ENCODE measurements around the gene SLC8B1.
A peak's percentile ranks its signal among the peaks of the same experiment; 100 is the strongest.

Gene SLC8B1

GRCh38 chr12:113348849-113349536, 14.1 kb upstream of the SLC8B1 start:
- Histone ChIP-seq H3K27me3 (ENCODE audit: control insufficient read depth in 1 of 2, insufficient read depth in 2 of 2, low read length in 2 of 2) (no peaks in the 10 kb centered on the region), H3K27ac (ENCODE audit: low read depth, low read length) (no peak overlapping the region), H3K4me1 (ENCODE audit: insufficient read depth, low read length) (no peaks in the 10 kb centered on the region), H3K9me3 (ENCODE audit: low read length) (no peaks in the 10 kb centered on the region), H3K4me3 (ENCODE audit: low read depth in 1 of 2, low read length in 2 of 2) (no peak overlapping the region), H3K9ac (ENCODE audit: low read length) (no peak overlapping the region), H3K36me3 (ENCODE audit: insufficient read depth, low read length) (no peaks in the 10 kb centered on the region)

- no peak overlapping the region for H3K27ac ChIP-seq (ENCODE audit: low read depth, low read length)
- H3K9ac ChIP-seq (ENCODE audit: low read length), result no peak overlapping the region
- H3K4me1 ChIP-seq (ENCODE audit: insufficient read depth, low read length), result no peaks in the 10 kb centered on the region
- no peak overlapping the region for H3K4me3 ChIP-seq (ENCODE audit: low read depth in 1 of 2, low read length in 2 of 2)
- no peaks in the 10 kb centered on the region for H3K36me3 ChIP-seq (ENCODE audit: insufficient read depth, low read length)
- H3K9me3 ChIP-seq (ENCODE audit: low read length), result no peaks in the 10 kb centered on the region
- H3K27me3 ChIP-seq (ENCODE audit: control insufficient read depth in 1 of 2, insufficient read depth in 2 of 2, low read length in 2 of 2), result no peaks in the 10 kb centered on the region
Observed at GRCh38 chr12:113347892-113348291, 13.0 kb upstream of the SLC8B1 start.

- no peaks in the 10 kb centered on the region for H3K36me3 ChIP-seq (ENCODE audit: insufficient read depth, low read length)
- H3K9ac ChIP-seq (ENCODE audit: low read length), result no peak overlapping the region
- no peaks in the 10 kb centered on the region for H3K4me1 ChIP-seq (ENCODE audit: insufficient read depth, low read length)
- H3K4me3 ChIP-seq (ENCODE audit: low read depth in 1 of 2, low read length in 2 of 2), result no peak overlapping the region
- H3K27me3 ChIP-seq (ENCODE audit: control insufficient read depth in 1 of 2, insufficient read depth in 2 of 2, low read length in 2 of 2), result no peaks in the 10 kb centered on the region
- H3K27ac ChIP-seq (ENCODE audit: low read depth, low read length), result no peak overlapping the region
- H3K9me3 ChIP-seq (ENCODE audit: low read length), result no peaks in the 10 kb centered on the region
Observed at GRCh38 chr12:113347107-113347506, 12.2 kb upstream of the SLC8B1 start.

- Histone ChIP-seq H3K4me3 (ENCODE audit: low read depth in 1 of 2, low read length in 2 of 2) (no peak overlapping the region), H3K27ac (ENCODE audit: low read depth, low read length) (no peak overlapping the region), H3K36me3 (ENCODE audit: insufficient read depth, low read length) (no peaks in the 10 kb centered on the region), H3K27me3 (ENCODE audit: control insufficient read depth in 1 of 2, insufficient read depth in 2 of 2, low read length in 2 of 2) (no peaks in the 10 kb centered on the region), H3K4me1 (ENCODE audit: insufficient read depth, low read length) (no peaks in the 10 kb centered on the region), H3K9me3 (ENCODE audit: low read length) (no peaks in the 10 kb centered on the region), H3K9ac (ENCODE audit: low read length) (no peak overlapping the region)
Observed at GRCh38 chr12:113346353-113346752, 11.4 kb upstream of the SLC8B1 start.

GRCh38 chr12:113345318-113345717, 10.4 kb upstream of the SLC8B1 start:
- Histone ChIP-seq H3K9ac (ENCODE audit: low read length) (no peak overlapping the region), H3K4me3 (ENCODE audit: low read depth in 1 of 2, low read length in 2 of 2) (no peak overlapping the region), H3K9me3 (ENCODE audit: low read length) (no peaks in the 10 kb centered on the region), H3K27me3 (ENCODE audit: control insufficient read depth in 1 of 2, insufficient read depth in 2 of 2, low read length in 2 of 2) (no peaks in the 10 kb centered on the region), H3K36me3 (ENCODE audit: insufficient read depth, low read length) (no peaks in the 10 kb centered on the region), H3K4me1 (ENCODE audit: insufficient read depth, low read length) (no peaks in the 10 kb centered on the region), H3K27ac (ENCODE audit: low read depth, low read length) (no peak overlapping the region)

GRCh38 chr12:113341535-113341934, 6.6 kb upstream of the SLC8B1 start:
- Histone ChIP-seq H3K36me3 (ENCODE audit: insufficient read depth, low read length) (no peaks in the 10 kb centered on the region), H3K27me3 (ENCODE audit: control insufficient read depth in 1 of 2, insufficient read depth in 2 of 2, low read length in 2 of 2) (no peaks in the 10 kb centered on the region), H3K9ac (ENCODE audit: low read length) (no peak overlapping the region), H3K9me3 (ENCODE audit: low read length) (no peaks in the 10 kb centered on the region), H3K4me1 (ENCODE audit: insufficient read depth, low read length) (no peaks in the 10 kb centered on the region), H3K4me3 (ENCODE audit: low read depth in 1 of 2, low read length in 2 of 2) (no peak overlapping the region), H3K27ac (ENCODE audit: low read depth, low read length) (no peak overlapping the region)

DNA sequence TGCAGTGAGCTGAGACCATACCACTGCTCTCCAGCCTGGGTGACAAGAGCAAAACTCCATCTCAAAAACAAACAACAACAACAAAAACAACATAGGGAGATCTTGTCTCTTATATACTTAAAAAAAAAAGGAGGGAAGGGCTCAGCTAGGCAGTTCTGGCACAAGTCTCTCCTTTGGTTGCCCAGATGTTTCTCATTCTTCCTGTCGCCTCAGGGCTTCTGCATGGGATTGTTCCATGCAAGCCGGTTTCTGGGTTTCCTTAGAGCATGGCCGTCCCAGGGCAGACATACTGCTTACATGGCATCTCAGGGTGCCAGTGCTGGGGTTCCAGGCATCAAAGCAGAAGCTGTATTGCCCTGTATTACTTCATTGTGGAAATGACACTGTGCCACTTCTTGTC, 5.2 kb upstream of the SLC8B1 start:
- Histone ChIP-seq H3K27me3 (ENCODE audit: control insufficient read depth in 1 of 2, insufficient read depth in 2 of 2, low read length in 2 of 2) (no peaks in the 10 kb centered on the region), H3K9ac (ENCODE audit: low read length) (no peak overlapping the region), H3K4me1 (ENCODE audit: insufficient read depth, low read length) (no peaks in the 10 kb centered on the region), H3K36me3 (ENCODE audit: insufficient read depth, low read length) (no peaks in the 10 kb centered on the region), H3K27ac (ENCODE audit: low read depth, low read length) (no peak overlapping the region), H3K4me3 (ENCODE audit: low read depth in 1 of 2, low read length in 2 of 2) (no peak overlapping the region), H3K9me3 (ENCODE audit: low read length) (no peaks in the 10 kb centered on the region)

GRCh38 chr12:113339540-113339939, 4.6 kb upstream of the SLC8B1 start:
- peaks cover under 1% of the 10 kb centered on the region for H3K4me1 ChIP-seq (ENCODE audit: insufficient read depth, low read length)
- H3K36me3 ChIP-seq (ENCODE audit: insufficient read depth, low read length), result no peaks in the 10 kb centered on the region
- H3K9me3 ChIP-seq (ENCODE audit: low read length), result no peaks in the 10 kb centered on the region

DNA sequence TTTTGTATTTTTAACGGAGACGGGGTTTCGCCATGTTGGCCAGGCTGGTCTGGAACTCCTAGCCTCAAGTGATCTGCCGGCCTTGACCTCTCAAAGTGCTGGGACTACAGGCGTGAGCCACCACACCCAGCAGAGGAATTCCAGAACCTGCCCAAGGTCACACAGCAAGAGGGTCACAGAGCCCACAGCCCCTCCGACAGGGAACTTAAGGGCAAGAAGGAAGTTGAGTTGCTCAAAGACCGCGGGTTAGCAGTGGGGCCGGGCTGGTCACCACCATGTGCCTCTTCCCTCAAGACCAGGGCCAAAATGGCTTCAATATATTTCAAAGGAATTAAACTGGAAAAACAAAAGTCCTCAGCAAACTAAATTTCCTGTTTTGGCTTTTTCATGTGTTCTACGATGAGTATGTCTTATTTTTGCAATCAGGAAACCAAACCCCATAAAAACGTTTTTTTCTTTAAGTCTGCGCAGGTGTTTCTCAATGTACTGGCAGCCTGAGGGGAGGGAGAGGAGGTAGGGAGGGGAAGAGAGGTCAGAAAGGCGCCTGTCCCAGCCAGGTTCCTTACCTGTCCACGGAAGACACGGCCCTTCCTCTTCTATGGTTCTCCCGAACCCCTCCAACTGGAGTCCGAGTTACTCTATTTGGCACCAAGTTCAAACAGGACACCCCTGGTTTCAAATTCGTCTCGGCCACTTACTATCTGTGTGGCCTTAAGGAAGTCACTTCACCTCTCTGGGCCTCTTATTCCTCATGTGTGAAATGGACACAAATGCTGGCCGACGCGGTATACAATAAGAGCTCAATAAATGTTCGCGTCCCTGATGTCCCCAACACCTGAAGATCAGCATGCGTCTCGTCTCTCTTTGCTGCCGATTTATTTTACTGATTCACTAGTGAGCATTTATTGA, 778 bp downstream of the SLC8B1 start:
- Histone ChIP-seq H3K27ac (ENCODE audit: low read depth, low read length) (peak overlapping the region; percentile 39), H3K9me3 (ENCODE audit: low read length) (no peaks in the 10 kb centered on the region), H3K27me3 (ENCODE audit: control insufficient read depth in 1 of 2, insufficient read depth in 2 of 2, low read length in 2 of 2) (no peaks in the 10 kb centered on the region), H3K36me3 (ENCODE audit: insufficient read depth, low read length) (peaks cover 4% of the 10 kb centered on the region), H3K9ac (ENCODE audit: low read length) (peak overlapping the region; percentile 15), H3K4me1 (ENCODE audit: insufficient read depth, low read length) (peaks cover 8% of the 10 kb centered on the region), H3K4me3 (ENCODE audit: low read depth in 1 of 2, low read length in 2 of 2) (peak overlapping the region; percentile 62 to 70)

More at GRCh38 chr12:113339540-113339939, 4.6 kb upstream of the SLC8B1 start:
- Histone ChIP-seq H3K9ac (ENCODE audit: low read length) (no peak overlapping the region), H3K4me3 (ENCODE audit: low read depth in 1 of 2, low read length in 2 of 2) (no peak overlapping the region), H3K27ac (ENCODE audit: low read depth, low read length) (no peak overlapping the region), H3K27me3 (ENCODE audit: control insufficient read depth in 1 of 2, insufficient read depth in 2 of 2, low read length in 2 of 2) (no peaks in the 10 kb centered on the region)

DNA sequence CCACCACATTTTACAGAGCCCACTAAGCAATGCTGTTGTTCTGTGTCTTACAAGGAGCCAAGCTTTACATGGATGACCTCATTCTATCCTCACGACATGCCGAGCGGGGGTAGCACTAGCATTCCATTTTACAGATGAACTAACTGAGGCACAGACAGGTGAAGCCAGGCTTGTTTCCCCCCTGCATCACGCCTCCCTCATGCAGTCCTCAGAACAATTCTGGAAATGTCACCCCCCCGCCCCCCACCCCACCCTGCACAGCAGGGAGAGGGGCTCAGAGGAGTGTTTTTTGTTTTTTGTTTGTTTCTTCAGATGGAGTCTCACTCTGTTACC, 1.5 kb downstream of the SLC8B1 start:
- Histone ChIP-seq H3K9ac (ENCODE audit: low read length) (no peak overlapping the region), H3K27me3 (ENCODE audit: control insufficient read depth in 1 of 2, insufficient read depth in 2 of 2, low read length in 2 of 2) (no peaks in the 10 kb centered on the region), H3K36me3 (ENCODE audit: insufficient read depth, low read length) (peaks cover 4% of the 10 kb centered on the region), H3K4me1 (ENCODE audit: insufficient read depth, low read length) (peaks cover 8% of the 10 kb centered on the region), H3K9me3 (ENCODE audit: low read length) (no peaks in the 10 kb centered on the region), H3K27ac (ENCODE audit: low read depth, low read length) (no peak overlapping the region), H3K4me3 (ENCODE audit: low read depth in 1 of 2, low read length in 2 of 2) (peak overlapping the region in 1 of 2 donors; percentile 62)

DNA sequence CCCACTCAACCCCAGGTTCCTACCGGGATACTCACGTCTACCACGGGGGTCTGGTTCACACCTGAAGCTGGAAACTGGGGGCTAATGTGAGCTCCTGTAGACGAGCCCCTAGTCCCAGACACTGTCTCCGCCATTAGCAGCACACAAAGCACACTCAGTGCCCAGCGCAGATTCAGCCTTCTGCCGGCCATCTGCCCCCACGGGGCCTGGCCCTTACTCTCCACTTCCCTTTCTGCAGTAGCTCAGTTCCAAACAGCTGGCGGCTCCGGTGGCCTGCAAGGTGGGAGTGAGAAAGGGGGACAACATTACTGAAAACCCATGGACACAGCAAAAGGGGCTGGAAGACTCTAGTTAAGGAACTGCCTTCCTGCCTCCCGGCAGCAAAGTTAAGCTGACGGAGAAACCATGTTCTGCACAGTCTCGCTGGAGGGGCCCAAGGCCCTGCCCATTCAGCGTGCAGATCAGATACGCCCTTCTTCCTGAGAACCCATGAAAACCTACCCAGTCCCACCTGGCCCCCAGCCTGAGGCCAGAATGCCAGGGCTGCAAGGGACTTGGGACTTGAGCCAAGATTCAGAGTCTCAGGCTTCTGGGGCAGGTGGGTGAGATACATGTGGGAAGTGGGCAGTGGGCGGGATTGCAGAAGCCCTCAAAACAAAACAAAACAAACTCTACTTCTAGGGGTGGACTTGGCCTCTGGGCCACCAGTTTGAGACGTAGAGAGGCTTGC, 2.1 kb downstream of the SLC8B1 start:
- Histone ChIP-seq H3K4me3 (ENCODE audit: low read depth in 1 of 2, low read length in 2 of 2) (peak overlapping the region in 1 of 2 donors; percentile 9), H3K27me3 (ENCODE audit: control insufficient read depth in 1 of 2, insufficient read depth in 2 of 2, low read length in 2 of 2) (no peaks in the 10 kb centered on the region), H3K9me3 (ENCODE audit: low read length) (no peaks in the 10 kb centered on the region), H3K27ac (ENCODE audit: low read depth, low read length) (peak overlapping the region; percentile 10), H3K9ac (ENCODE audit: low read length) (no peak overlapping the region), H3K36me3 (ENCODE audit: insufficient read depth, low read length) (peaks cover 4% of the 10 kb centered on the region), H3K4me1 (ENCODE audit: insufficient read depth, low read length) (peaks cover 8% of the 10 kb centered on the region)

Data from muscle layer of colon (tissue), 2 donors.